GM12865 (cell line): ENCODE measurements around the gene ICAM3.
A peak's percentile ranks its signal among the peaks of the same experiment; 100 is the strongest.
"Not testable (repeated sequence)": the region's sequence is repeated elsewhere in the genome, so short reads cannot be mapped to it uniquely, and the experiment has no call there.

ENCODE experiments used
- DNase-seq: peaks from one replicate; pipeline ENCODE4 v3.0.0; 2010; ENCODE audit warnings: low read depth
- H3K4me3 ChIP-seq: 2 replicates; pipeline ENCODE4 v1.5.1; 2011; ENCODE audit warnings: mild to moderate bottlenecking, low read depth, low read length, control low read depth
- TF ChIP-seq, protein P1 (sequence below): IDR thresholded peaks from 2 replicates; pipeline ENCODE4 v1.5.1; 2011; ENCODE audit warnings: low read length, control low read depth, low read depth, inconsistent platforms; ENCODE audit not compliant: insufficient read depth; ENCODE audit errors: missing control alignments

The ICAM3 gene

GRCh38 chr19:10339380-10339960 is at the start of gene ICAM3:
TSS of gene ICAM3 (minus strand) at chr19:10339624. CDS start at chr19:10339614, 10 bp downstream.
- TF ChIP-seq, protein P1, sequence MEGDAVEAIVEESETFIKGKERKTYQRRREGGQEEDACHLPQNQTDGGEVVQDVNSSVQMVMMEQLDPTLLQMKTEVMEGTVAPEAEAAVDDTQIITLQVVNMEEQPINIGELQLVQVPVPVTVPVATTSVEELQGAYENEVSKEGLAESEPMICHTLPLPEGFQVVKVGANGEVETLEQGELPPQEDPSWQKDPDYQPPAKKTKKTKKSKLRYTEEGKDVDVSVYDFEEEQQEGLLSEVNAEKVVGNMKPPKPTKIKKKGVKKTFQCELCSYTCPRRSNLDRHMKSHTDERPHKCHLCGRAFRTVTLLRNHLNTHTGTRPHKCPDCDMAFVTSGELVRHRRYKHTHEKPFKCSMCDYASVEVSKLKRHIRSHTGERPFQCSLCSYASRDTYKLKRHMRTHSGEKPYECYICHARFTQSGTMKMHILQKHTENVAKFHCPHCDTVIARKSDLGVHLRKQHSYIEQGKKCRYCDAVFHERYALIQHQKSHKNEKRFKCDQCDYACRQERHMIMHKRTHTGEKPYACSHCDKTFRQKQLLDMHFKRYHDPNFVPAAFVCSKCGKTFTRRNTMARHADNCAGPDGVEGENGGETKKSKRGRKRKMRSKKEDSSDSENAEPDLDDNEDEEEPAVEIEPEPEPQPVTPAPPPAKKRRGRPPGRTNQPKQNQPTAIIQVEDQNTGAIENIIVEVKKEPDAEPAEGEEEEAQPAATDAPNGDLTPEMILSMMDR: no peak
- peak within 1 kb of the TSS; percentile 73 for H3K4me3 ChIP-seq
- peak; percentile 84 for DNase-seq

- DNase-seq: peak; percentile 86
- TF ChIP-seq, protein P1: peak; percentile 87
- no peak overlapping the region for H3K4me3 ChIP-seq
Measured at GRCh38 chr19:10388957-10389356, 49.5 kb upstream of the ICAM3 start.

GRCh38 chr19:10384580-10384979 is 45.2 kb upstream of the ICAM3 start:
- no peak overlapping the region for H3K4me3 ChIP-seq
- DNase-seq: no peak
- TF ChIP-seq, protein P1: no peak

DNA sequence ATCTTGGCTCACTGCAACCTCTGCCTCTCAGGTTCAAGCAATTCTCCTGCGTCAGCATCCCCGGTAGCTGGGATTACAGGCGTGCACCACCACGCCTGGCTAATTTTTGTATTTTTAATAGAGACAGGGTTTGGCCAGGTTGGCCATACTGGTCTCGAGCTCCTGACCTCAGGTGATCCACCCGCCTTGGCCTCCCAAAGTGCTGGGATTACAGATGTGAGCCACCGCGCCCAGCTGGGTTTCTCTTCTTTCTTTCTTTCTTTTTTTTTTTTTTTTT is 43.7 kb upstream of the ICAM3 start:
- H3K4me3 ChIP-seq, DNase-seq: not testable (repeated sequence)

GRCh38 chr19:10380313-10381102 is 41.1 kb upstream of the ICAM3 start, which contains the start of gene TYK2:
TSS of gene TYK2 (minus strand) at chr19:10380572. CDS start at chr19:10378406, 2,166 bp downstream.
- TF ChIP-seq, protein P1: no peak
- peak within 1 kb of the TSS; percentile 68 for H3K4me3 ChIP-seq
- peak; percentile 100 for DNase-seq

- TF ChIP-seq, protein P1: no peak
- no peak for DNase-seq
- H3K4me3 ChIP-seq: peak overlapping the region; percentile 68
Measured at GRCh38 chr19:10379880-10380312, 40.5 kb upstream of the ICAM3 start.

GRCh38 chr19:10378124-10378523 is 38.7 kb upstream of the ICAM3 start:
- DNase-seq: no peak
- no peak overlapping the region for H3K4me3 ChIP-seq
- TF ChIP-seq, protein P1: no peak

DNA sequence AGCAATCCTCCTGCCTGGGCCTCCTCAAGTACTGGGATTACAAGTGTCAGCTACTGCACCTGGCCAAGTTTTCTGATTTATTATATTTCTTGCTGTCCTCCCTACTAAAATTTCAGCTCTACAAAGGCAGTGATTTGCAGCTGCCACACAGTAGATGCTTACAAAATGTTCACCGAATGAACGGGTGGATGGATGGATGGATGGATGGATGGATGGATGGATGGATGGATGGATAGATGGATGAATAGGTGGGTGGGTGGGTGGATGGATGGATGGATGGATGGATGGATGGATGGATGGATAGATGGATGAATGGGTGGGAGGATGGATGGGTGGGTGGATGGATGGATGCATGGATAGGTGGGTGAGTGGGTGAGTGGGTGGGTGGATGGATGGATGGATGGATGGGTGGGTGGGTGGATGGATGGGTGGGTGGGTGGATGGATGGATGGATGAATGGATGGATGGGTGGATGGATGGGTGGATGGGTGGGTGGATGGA is 37.8 kb upstream of the ICAM3 start:
- not testable (repeated sequence) for DNase-seq, H3K4me3 ChIP-seq
